CD14-positive monocyte (primary cell): ENCODE data around the gene HLA-DMB. TPM values are rescaled to one million over a fixed set of nuclear protein-coding genes. Genes with fewer than 3 reads are reported as not detected.

Experiments used
- DNase-seq, 3 donors: peaks; one replicate each; pipeline ENCODE4 v3.0.0-alpha.2; 2011 to 2022
- H2AFZ ChIP-seq: 2 replicates; pipeline ENCODE4 v1.6.0; 2012; ENCODE audit warnings: mild to moderate bottlenecking, low read depth, low read length, inconsistent platforms; ENCODE audit not compliant: insufficient read depth, poor library complexity, severe bottlenecking
- H3K27ac ChIP-seq, 2 donors: 1 replicate in 1 of 2; 2 replicates in 1 of 2; pipeline ENCODE4 v1.5.1; 2012 to 2013; ENCODE audit warnings: low read length in 2 of 2, control low read depth in 1 of 2, inconsistent platforms in 1 of 2, low read depth in 1 of 2, mild to moderate bottlenecking in 1 of 2
- H3K27me3 ChIP-seq, 2 donors: one replicate each; pipeline versions ENCODE4 v1.6.0 to v1.6.1; 2011 to 2013; ENCODE audit warnings: low read length in 2 of 2; ENCODE audit not compliant: control insufficient read depth in 2 of 2, insufficient read depth in 2 of 2
- H3K36me3 ChIP-seq, 2 donors: replicated peaks in 1 of 2; 1 replicate in 1 of 2; 2 replicates in 1 of 2; pipeline versions ENCODE4 v1.5.1 to v1.6.1; 2012 to 2013; ENCODE audit warnings: low read length in 2 of 2, control low read depth in 1 of 2, inconsistent platforms in 1 of 2, mild to moderate bottlenecking in 1 of 2; ENCODE audit not compliant: insufficient read depth in 2 of 2, control insufficient read depth in 1 of 2
- H3K4me1 ChIP-seq, 2 donors: 1 replicate in 1 of 2; 2 replicates in 1 of 2; pipeline versions ENCODE4 v1.5.1 to v1.6.1; 2012 to 2013; ENCODE audit warnings: low read length in 2 of 2, control low read depth in 1 of 2, inconsistent platforms in 1 of 2, mild to moderate bottlenecking in 1 of 2, moderate library complexity in 1 of 2; ENCODE audit not compliant: insufficient read depth in 2 of 2, control insufficient read depth in 1 of 2
- H3K4me2 ChIP-seq: replicated peaks from 2 replicates; pipeline ENCODE3; 2012; ENCODE audit warnings: low read length, moderate library complexity, mild to moderate bottlenecking; ENCODE audit not compliant: poor library complexity, severe bottlenecking; ENCODE audit errors: extremely low read depth
- H3K4me3 ChIP-seq, 3 experiments: fragments of 200-600 bp in 1 of 3; sonication (generic) in 1 of 3; replicated peaks in 1 of 3; 1 replicate in 2 of 3; 2 replicates in 1 of 3; pipeline ENCODE4 v1.5.1; 2011 to 2013; ENCODE audit warnings: low read length in 3 of 3, mild to moderate bottlenecking in 3 of 3, control low read depth in 2 of 3, low read depth in 2 of 3, inconsistent platforms in 1 of 3, moderate library complexity in 1 of 3
- H3K79me2 ChIP-seq: 2 replicates; pipeline ENCODE4 v1.6.0; 2012; ENCODE audit warnings: mild to moderate bottlenecking, control low read depth, inconsistent platforms, low read length, moderate library complexity; ENCODE audit not compliant: insufficient read depth
- H3K9ac ChIP-seq: 2 replicates; pipeline ENCODE4 v1.6.0; 2017; ENCODE audit warnings: low read length, mild to moderate bottlenecking; ENCODE audit not compliant: insufficient read depth, poor library complexity, severe bottlenecking
- H3K9me3 ChIP-seq, 2 donors: replicated peaks in 1 of 2; 1 replicate in 1 of 2; 2 replicates in 1 of 2; pipeline versions ENCODE4 v1.5.1 to v1.6.1; 2012 to 2013; ENCODE audit warnings: low read length in 2 of 2, control low read depth in 1 of 2; ENCODE audit not compliant: control insufficient read depth in 1 of 2, insufficient read depth in 1 of 2
- H4K20me1 ChIP-seq: 2 replicates; pipeline ENCODE4 v1.6.0; 2012; ENCODE audit warnings: mild to moderate bottlenecking, low read length, control low read depth, moderate library complexity; ENCODE audit not compliant: insufficient read depth
- H3K27ac Mint-ChIP-seq, 7 donors: one replicate each; pipeline ENCODE4 v1.8.0; 2020; ENCODE audit warnings: mild to moderate bottlenecking in 7 of 7, mixed read lengths in 7 of 7, moderate library complexity in 6 of 7, inconsistent platforms in 2 of 7
- H3K27me3 Mint-ChIP-seq, 3 donors: one replicate each; pipeline ENCODE4 v1.8.0; 2021 to 2022; ENCODE audit warnings: low read depth in 3 of 3, mild to moderate bottlenecking in 3 of 3, mixed read lengths in 3 of 3, moderate library complexity in 3 of 3, inconsistent platforms in 1 of 3
- H3K36me3 Mint-ChIP-seq, 2 donors: one replicate each; pipeline ENCODE4 v1.8.0; 2020; ENCODE audit warnings: mixed read lengths in 2 of 2, inconsistent platforms in 1 of 2, mild to moderate bottlenecking in 1 of 2
- H3K4me1 Mint-ChIP-seq: one replicate; pipeline ENCODE4 v1.8.0; 2020; ENCODE audit warnings: mild to moderate bottlenecking, mixed read lengths
- H3K4me3 Mint-ChIP-seq, 2 donors: one replicate each; pipeline ENCODE4 v1.8.0; 2020; ENCODE audit warnings: mild to moderate bottlenecking in 2 of 2, mixed read lengths in 2 of 2, moderate library complexity in 1 of 2
- H3K9me3 Mint-ChIP-seq, 7 donors: one replicate each; pipeline ENCODE4 v1.8.0; 2020 to 2022; ENCODE audit warnings: mixed read lengths in 7 of 7, mild to moderate bottlenecking in 6 of 7, moderate library complexity in 6 of 7, inconsistent platforms in 2 of 7
- CTCF ChIP-seq: fragments of 200-600 bp; IDR thresholded peaks from one replicate; pipeline ENCODE4 v1.8.0; 2022; ENCODE audit warnings: antibody characterized with exemption, mild to moderate bottlenecking
- WGBS: methylation state at CpG from one replicate; pipeline ENCODE4 v1.1.5; 2013; ENCODE audit warnings: missing lambda C conversion rate; ENCODE audit not compliant: insufficient coverage; 5-methylcytosine and 5-hydroxymethylcytosine counted together
- intact Hi-C, 2 donors: fragments of 100-400 bp; cut with micrococcal nuclease; formaldehyde crosslinking; loops; one replicate each; pipeline versions ENCODE4 v1.15.0 to v1.15.1; 2023
- polyA plus RNA-seq, 3 donors: library from polyadenylated mRNA; depleted of rRNA in 1 of 3; unstranded in 2 of 3; stranded (reverse) in 1 of 3; fragments of 300-500 nt in 2 of 3; fragments of >200 nt in 1 of 3; fragmentation: Illumina TruSeq in 2 of 3; gene quantifications; 1 replicate in 2 of 3; 2 replicates in 1 of 3; pipeline ENCODE4 v1.2.3, GENCODE V29; 2012 to 2021

HLA-DMB gene
- polyA plus RNA-seq, 3 donors, result 510 to 924 (median 726) TPM

- H3K27me3 ChIP-seq, result no peaks in the 10 kb centered on the region
- no peaks in the 10 kb centered on the region for H3K9me3 ChIP-seq
- H3K4me1 Mint-ChIP-seq, result peaks cover 52% of the 10 kb centered on the region
- TF ChIP-seq CTCF, result no peak
- intact Hi-C loops, result no loop called here
- no peak overlapping the region for H3K4me3 ChIP-seq
- H3K4me2 ChIP-seq, result no peak overlapping the region
- H4K20me1 ChIP-seq, result peaks cover 8% of the 10 kb centered on the region
- peak overlapping the region in 5 of 7 donors; percentile 0 to 73 (median 12) for H3K27ac Mint-ChIP-seq
- 43% methylated on average over 1 of the region's 1 CpG for WGBS
- peak in 2 of 3 donors; percentile 55 for DNase-seq
- no peak overlapping the region for H3K9ac ChIP-seq
- H3K79me2 ChIP-seq, result peaks cover 97% of the 10 kb centered on the region
- H2AFZ ChIP-seq, result no peak overlapping the region
- H3K9me3 Mint-ChIP-seq, result no peaks in the 10 kb centered on the region
- H3K27me3 Mint-ChIP-seq, result peaks cover 0 to under 1% (median 0%) of the 10 kb centered on the region in 3 donors
- H3K36me3 ChIP-seq, result no peaks in the 10 kb centered on the region
- H3K36me3 Mint-ChIP-seq, result peaks cover 2 to 8% of the 10 kb centered on the region in 2 donors
- no peak overlapping the region for H3K27ac ChIP-seq
- peaks cover 41 to 62% of the 10 kb centered on the region in 2 donors for H3K4me1 ChIP-seq
- no peak overlapping the region for H3K4me3 Mint-ChIP-seq
Measured at GRCh38 chr6:32963866-32964265, 23.0 kb upstream of the HLA-DMB start.

- H3K9me3 Mint-ChIP-seq, result no peaks in the 10 kb centered on the region
- H2AFZ ChIP-seq, result no peak overlapping the region
- H3K9me3 ChIP-seq, result no peaks in the 10 kb centered on the region
- H3K27me3 Mint-ChIP-seq, result no peaks in the 10 kb centered on the region
- H3K4me3 ChIP-seq, result no peak overlapping the region
- DNase-seq, result no peak
- H3K27ac ChIP-seq, result no peak overlapping the region
- peak overlapping the region in 1 of 7 donors; percentile 40 for H3K27ac Mint-ChIP-seq
- peaks cover 47% of the 10 kb centered on the region for H3K4me1 Mint-ChIP-seq
- no peaks in the 10 kb centered on the region for H3K36me3 ChIP-seq
- no peak for TF ChIP-seq CTCF
- intact Hi-C loops, result no loop called here
- WGBS, result no CpG with 5 or more reads among the region's 1 CpG
- H3K79me2 ChIP-seq, result peaks cover 95% of the 10 kb centered on the region
- H3K27me3 ChIP-seq, result no peaks in the 10 kb centered on the region
- H3K4me1 ChIP-seq, result peaks cover 33 to 54% of the 10 kb centered on the region in 2 donors
- peak overlapping the region in 1 of 2 donors; percentile 12 for H3K4me3 Mint-ChIP-seq
- no peak overlapping the region for H3K9ac ChIP-seq
- peak overlapping the region; percentile 31 for H3K4me2 ChIP-seq
- peaks cover 8% of the 10 kb centered on the region for H4K20me1 ChIP-seq
- peaks cover 2 to 13% of the 10 kb centered on the region in 2 donors for H3K36me3 Mint-ChIP-seq
Measured at GRCh38 chr6:32962213-32962826, 21.5 kb upstream of the HLA-DMB start.
